Nephron (organoid): ENCODE data around the gene GDF15.
"Not testable (repeated sequence)": the region's sequence is repeated elsewhere in the genome, so short reads cannot be mapped to it uniquely, and the experiment has no call there.

Experiments used
- H3K27ac Mint-ChIP-seq, 3 experiments: 2 replicates each; pipeline ENCODE4 v1.8.0; 2020; ENCODE audit warnings: mixed read lengths in 3 of 3, mild to moderate bottlenecking in 2 of 3, moderate library complexity in 1 of 3
- H3K27me3 Mint-ChIP-seq: 2 replicates; pipeline ENCODE4 v1.8.0; 2021; ENCODE audit warnings: low read depth, mild to moderate bottlenecking, moderate library complexity, mixed read lengths
- H3K36me3 Mint-ChIP-seq: 2 replicates; pipeline ENCODE4 v1.8.0; 2020; ENCODE audit warnings: low read depth, mixed read lengths
- H3K4me1 Mint-ChIP-seq: 2 replicates; pipeline ENCODE4 v1.8.0; 2020; ENCODE audit warnings: mixed read lengths
- H3K4me3 Mint-ChIP-seq, 3 experiments: 2 replicates each; pipeline ENCODE4 v1.8.0; 2020; ENCODE audit warnings: mild to moderate bottlenecking in 3 of 3, mixed read lengths in 3 of 3, moderate library complexity in 2 of 3
- H3K9me3 Mint-ChIP-seq: 2 replicates; pipeline ENCODE4 v1.8.0; 2020; ENCODE audit warnings: mixed read lengths
- CTCF ChIP-seq, 3 experiments: fragments of 200-600 bp; sonication (generic); IDR thresholded peaks; one replicate each; pipeline ENCODE4 v1.5.0; 2021; ENCODE audit warnings: antibody characterized with exemption in 3 of 3; ENCODE audit not compliant: unreplicated experiment in 3 of 3

Gene GDF15

GRCh38 chr19:18342090-18342632 lies 43.8 kb upstream of the GDF15 start:
- Mint-ChIP-seq H3K4me1 (peaks cover 20% of the 10 kb centered on the region), H3K9me3 (no peaks in the 10 kb centered on the region), H3K27ac (peak overlapping the region in 2 of 3 experiments; percentile 51 to 65), H3K27me3 (peaks cover 2% of the 10 kb centered on the region), H3K36me3 (peaks cover 7% of the 10 kb centered on the region), H3K4me3 (peak overlapping the region; percentile 74 to 84 (median 75))
- no peak for TF ChIP-seq CTCF (IDR thresholded peaks at IDR 0.05; ENCODE audit: unreplicated experiment in 3 of 3)

GRCh38 chr19:18344582-18344950 lies 41.4 kb upstream of the GDF15 start:
- TF ChIP-seq CTCF (IDR thresholded peaks at IDR 0.05; ENCODE audit: unreplicated experiment in 3 of 3), result no peak
- Mint-ChIP-seq H3K27me3 (no peaks in the 10 kb centered on the region), H3K4me3 (peak overlapping the region in 2 of 3 experiments; percentile 66 to 67), H3K36me3 (peaks cover 7% of the 10 kb centered on the region), H3K27ac (peak overlapping the region; percentile 54 to 87 (median 77)), H3K9me3 (no peaks in the 10 kb centered on the region), H3K4me1 (peaks cover 18% of the 10 kb centered on the region)

GRCh38 chr19:18345296-18345695 lies 40.7 kb upstream of the GDF15 start:
- Mint-ChIP-seq H3K4me3 (no peak overlapping the region), H3K4me1 (peaks cover 15% of the 10 kb centered on the region), H3K27ac (peak overlapping the region in 2 of 3 experiments; percentile 54 to 77), H3K9me3 (no peaks in the 10 kb centered on the region), H3K36me3 (peaks cover 8% of the 10 kb centered on the region), H3K27me3 (no peaks in the 10 kb centered on the region)
- TF ChIP-seq CTCF (IDR thresholded peaks at IDR 0.05; ENCODE audit: unreplicated experiment in 3 of 3), result no peak

GRCh38 chr19:18346091-18346490 lies 39.9 kb upstream of the GDF15 start:
- H3K4me3 Mint-ChIP-seq, result peak overlapping the region in 2 of 3 experiments; percentile 27 to 42
- peaks cover 15% of the 10 kb centered on the region for H3K4me1 Mint-ChIP-seq
- no peaks in the 10 kb centered on the region for H3K9me3 Mint-ChIP-seq
- peak overlapping the region in 2 of 3 experiments; percentile 54 to 67 for H3K27ac Mint-ChIP-seq
- no peak for TF ChIP-seq CTCF (IDR thresholded peaks at IDR 0.05; ENCODE audit: unreplicated experiment in 3 of 3)
- peaks cover 11% of the 10 kb centered on the region for H3K36me3 Mint-ChIP-seq
- H3K27me3 Mint-ChIP-seq, result no peaks in the 10 kb centered on the region

GRCh38 chr19:18348171-18348570 lies 37.8 kb upstream of the GDF15 start:
- no peak overlapping the region for H3K4me3 Mint-ChIP-seq
- peaks cover 11% of the 10 kb centered on the region for H3K36me3 Mint-ChIP-seq
- H3K27me3 Mint-ChIP-seq, result no peaks in the 10 kb centered on the region
- no peaks in the 10 kb centered on the region for H3K9me3 Mint-ChIP-seq
- no peak overlapping the region for H3K27ac Mint-ChIP-seq
- no peak for TF ChIP-seq CTCF (IDR thresholded peaks at IDR 0.05; ENCODE audit: unreplicated experiment in 3 of 3)
- peaks cover 15% of the 10 kb centered on the region for H3K4me1 Mint-ChIP-seq

GRCh38 chr19:18348818-18349339 lies 37.1 kb upstream of the GDF15 start:
- H3K9me3 Mint-ChIP-seq, H3K27ac Mint-ChIP-seq, H3K27me3 Mint-ChIP-seq, H3K36me3 Mint-ChIP-seq, H3K4me3 Mint-ChIP-seq: not testable (repeated sequence)
- peaks cover 13% of the 10 kb centered on the region for H3K4me1 Mint-ChIP-seq
